Neural crest cell (in vitro differentiated cells): ENCODE results near the gene MOGAT2. TPM values are rescaled to one million over a fixed set of nuclear protein-coding genes. Genes with fewer than 3 reads are reported as not detected.
"Not testable (repeated sequence)": the region's sequence is repeated elsewhere in the genome, so short reads cannot be mapped to it uniquely, and the experiment has no call there.

Experiments
- DNase-seq: peaks from one replicate; pipeline ENCODE4 v3.0.0; 2021; ENCODE audit warnings: low read depth, mixed read lengths, low spot score
- H3K27ac Mint-ChIP-seq: one replicate; pipeline ENCODE4 v1.8.0; 2021; ENCODE audit warnings: mild to moderate bottlenecking, mixed read lengths; ENCODE audit not compliant: unreplicated experiment
- H3K27me3 Mint-ChIP-seq: 2 replicates; pipeline ENCODE4 v1.8.0; 2021; ENCODE audit warnings: low read depth, mild to moderate bottlenecking, mixed read lengths
- H3K36me3 Mint-ChIP-seq: 2 replicates; pipeline ENCODE4 v1.8.0; 2021; ENCODE audit warnings: low read depth, mild to moderate bottlenecking, mixed read lengths
- H3K4me1 Mint-ChIP-seq: 2 replicates; pipeline ENCODE4 v1.8.0; 2021; ENCODE audit warnings: mixed read lengths
- H3K4me3 Mint-ChIP-seq: one replicate; pipeline ENCODE4 v1.8.0; 2021; ENCODE audit warnings: mild to moderate bottlenecking, mixed read lengths
- H3K9me3 Mint-ChIP-seq: 2 replicates; pipeline ENCODE4 v1.8.0; 2021; ENCODE audit warnings: mixed read lengths
- CTCF ChIP-seq: fragments of 200-600 bp; sonication (generic); conservative IDR thresholded peaks from 2 replicates; pipeline ENCODE4 v1.5.0; 2021; ENCODE audit warnings: antibody characterized with exemption, mild to moderate bottlenecking
- total RNA-seq: library from RNA; stranded (reverse); gene quantifications from 2 replicates; pipeline ENCODE4 v1.2.1, GENCODE V29; 2021

The MOGAT2 gene
- total RNA-seq, 1 donor from 2014 or later: not detected

GRCh38 chr11:75740681-75741080 is 23.0 kb downstream of the MOGAT2 start:
- no peaks in the 10 kb centered on the region for H3K4me1 Mint-ChIP-seq
- no peak overlapping the region for H3K4me3 Mint-ChIP-seq
- TF ChIP-seq CTCF: no peak
- H3K27me3 Mint-ChIP-seq: peaks cover 11% of the 10 kb centered on the region
- H3K36me3 Mint-ChIP-seq: no peaks in the 10 kb centered on the region
- H3K27ac Mint-ChIP-seq: no peak overlapping the region
- no peak for DNase-seq
- no peaks in the 10 kb centered on the region for H3K9me3 Mint-ChIP-seq

- not testable (repeated sequence) for H3K4me1 Mint-ChIP-seq, H3K4me3 Mint-ChIP-seq, H3K9me3 Mint-ChIP-seq, DNase-seq, H3K36me3 Mint-ChIP-seq, H3K27ac Mint-ChIP-seq
- peaks cover 11% of the 10 kb centered on the region for H3K27me3 Mint-ChIP-seq
Observed at GRCh38 chr11:75743159-75743558, 25.5 kb downstream of the MOGAT2 start.

GRCh38 chr11:75743711-75744563 is 26.3 kb downstream of the MOGAT2 start:
- Mint-ChIP-seq H3K27me3 (peaks cover 10% of the 10 kb centered on the region), H3K27ac (no peak overlapping the region), H3K36me3 (peaks cover 5% of the 10 kb centered on the region), H3K4me1 (peaks cover 7% of the 10 kb centered on the region), H3K9me3 (peaks cover 5% of the 10 kb centered on the region), H3K4me3 (no peak overlapping the region)
- no peak for TF ChIP-seq CTCF
- no peak for DNase-seq

GRCh38 chr11:75745807-75746206 is 28.2 kb downstream of the MOGAT2 start:
- TF ChIP-seq CTCF: no peak
- no peak for DNase-seq
- Mint-ChIP-seq H3K27ac (no peak overlapping the region), H3K36me3 (peaks cover 5% of the 10 kb centered on the region), H3K27me3 (peaks cover 5% of the 10 kb centered on the region), H3K4me1 (peaks cover 7% of the 10 kb centered on the region), H3K9me3 (peaks cover 5% of the 10 kb centered on the region), H3K4me3 (no peak overlapping the region)

- DNase-seq, H3K27me3 Mint-ChIP-seq, H3K4me1 Mint-ChIP-seq, H3K9me3 Mint-ChIP-seq, H3K36me3 Mint-ChIP-seq: not testable (repeated sequence)
- Mint-ChIP-seq H3K27ac (peak overlapping the region; percentile 92), H3K4me3 (peak overlapping the region; percentile 31)
Observed at GRCh38 chr11:75748729-75749273, 31.2 kb downstream of the MOGAT2 start.

- not testable (repeated sequence) for H3K36me3 Mint-ChIP-seq, H3K4me1 Mint-ChIP-seq, H3K27me3 Mint-ChIP-seq, H3K27ac Mint-ChIP-seq, H3K4me3 Mint-ChIP-seq, H3K9me3 Mint-ChIP-seq, DNase-seq
Observed at GRCh38 chr11:75754933-75755332, 37.3 kb downstream of the MOGAT2 start.

- Mint-ChIP-seq H3K36me3 (no peaks in the 10 kb centered on the region), H3K27me3 (peaks cover 5% of the 10 kb centered on the region), H3K27ac (no peak overlapping the region), H3K4me3 (no peak overlapping the region), H3K9me3 (no peaks in the 10 kb centered on the region), H3K4me1 (no peaks in the 10 kb centered on the region)
- DNase-seq: no peak
- TF ChIP-seq CTCF: no peak
Observed at GRCh38 chr11:75757651-75758050, 40.0 kb downstream of the MOGAT2 start.
